Adrenal gland (tissue), 5 donors: Measurements from ENCODE around the gene RPTOR.

Experiments used
- POLR2A ChIP-seq, 2 donors: fragments of 450-650 bp; IDR thresholded peaks; one replicate each; pipeline ENCODE4 v1.6.1; 2017; ENCODE audit warnings: antibody characterized with exemption in 2 of 2, mild to moderate bottlenecking in 2 of 2, moderate library complexity in 1 of 2
- TF ChIP-seq, protein P1 (sequence below), 6 experiments: fragments of 450-650 bp in 4 of 6; fragments of 200-600 bp in 2 of 6; sonication (generic) in 1 of 6; IDR thresholded peaks; 1 replicate in 5 of 6; 2 replicates in 1 of 6; pipeline versions ENCODE4 v1.5.1 to v1.8.0; 2016 to 2021; ENCODE audit warnings: antibody characterized with exemption in 6 of 6, mild to moderate bottlenecking in 2 of 6, moderate library complexity in 1 of 6
- donor health status: DM: no; HTN: no; CAD: no.

DNA sequence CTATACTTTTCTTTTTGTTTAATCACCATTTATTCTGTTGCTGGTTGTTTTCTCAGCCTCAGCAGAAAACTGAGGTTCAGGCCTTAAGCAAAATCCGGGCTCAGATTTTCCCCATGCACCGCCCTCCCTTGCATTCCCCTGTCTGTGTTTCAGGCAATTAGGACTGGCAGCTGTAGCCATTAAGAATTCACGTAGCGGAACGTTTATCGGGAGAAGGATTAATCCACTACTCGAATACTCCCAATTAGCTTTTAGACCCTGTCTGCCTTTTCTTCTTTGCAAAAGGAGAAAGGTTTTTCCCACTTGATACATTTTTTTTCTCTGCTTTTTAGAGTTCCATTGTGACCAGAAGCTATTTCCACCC is 173.1 kb downstream of the RPTOR start:
- TF ChIP-seq POLR2A (IDR thresholded peaks at IDR 0.05): no peak
- TF ChIP-seq, protein P1, sequence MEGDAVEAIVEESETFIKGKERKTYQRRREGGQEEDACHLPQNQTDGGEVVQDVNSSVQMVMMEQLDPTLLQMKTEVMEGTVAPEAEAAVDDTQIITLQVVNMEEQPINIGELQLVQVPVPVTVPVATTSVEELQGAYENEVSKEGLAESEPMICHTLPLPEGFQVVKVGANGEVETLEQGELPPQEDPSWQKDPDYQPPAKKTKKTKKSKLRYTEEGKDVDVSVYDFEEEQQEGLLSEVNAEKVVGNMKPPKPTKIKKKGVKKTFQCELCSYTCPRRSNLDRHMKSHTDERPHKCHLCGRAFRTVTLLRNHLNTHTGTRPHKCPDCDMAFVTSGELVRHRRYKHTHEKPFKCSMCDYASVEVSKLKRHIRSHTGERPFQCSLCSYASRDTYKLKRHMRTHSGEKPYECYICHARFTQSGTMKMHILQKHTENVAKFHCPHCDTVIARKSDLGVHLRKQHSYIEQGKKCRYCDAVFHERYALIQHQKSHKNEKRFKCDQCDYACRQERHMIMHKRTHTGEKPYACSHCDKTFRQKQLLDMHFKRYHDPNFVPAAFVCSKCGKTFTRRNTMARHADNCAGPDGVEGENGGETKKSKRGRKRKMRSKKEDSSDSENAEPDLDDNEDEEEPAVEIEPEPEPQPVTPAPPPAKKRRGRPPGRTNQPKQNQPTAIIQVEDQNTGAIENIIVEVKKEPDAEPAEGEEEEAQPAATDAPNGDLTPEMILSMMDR (IDR thresholded peaks at IDR 0.05): no peak
